CD4-positive, alpha-beta T cell treated with Interleukin-4 for 1 hour (primary cell): ENCODE results near the gene RAD51C.
"Not testable (repeated sequence)": the region's sequence is repeated elsewhere in the genome, so short reads cannot be mapped to it uniquely, and the experiment has no call there.

Source experiments
- DNase-seq, 2 donors: peaks; one replicate each; pipeline ENCODE4 v3.0.0-alpha.2; 2020 to 2022

The RAD51C gene

DNA sequence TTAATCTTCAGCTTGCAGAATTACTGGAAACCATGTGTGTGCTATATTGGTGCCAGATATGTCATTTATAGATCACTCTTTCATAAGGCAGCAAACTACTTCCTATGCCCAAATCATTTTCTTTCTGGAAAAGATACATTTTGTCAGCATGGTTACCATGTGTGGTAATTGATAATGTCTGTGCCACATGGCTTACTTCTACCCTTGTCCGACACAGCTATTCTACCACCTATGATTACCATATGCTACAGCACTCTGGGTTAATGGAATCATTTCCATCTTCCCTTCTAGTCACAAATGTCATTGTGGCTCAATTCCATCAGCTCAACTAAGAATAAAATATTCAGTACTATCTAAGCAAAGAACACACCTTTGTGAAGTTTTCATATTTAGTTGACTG is 55.3 kb downstream of the RAD51C start:
- no peak for DNase-seq

DNA sequence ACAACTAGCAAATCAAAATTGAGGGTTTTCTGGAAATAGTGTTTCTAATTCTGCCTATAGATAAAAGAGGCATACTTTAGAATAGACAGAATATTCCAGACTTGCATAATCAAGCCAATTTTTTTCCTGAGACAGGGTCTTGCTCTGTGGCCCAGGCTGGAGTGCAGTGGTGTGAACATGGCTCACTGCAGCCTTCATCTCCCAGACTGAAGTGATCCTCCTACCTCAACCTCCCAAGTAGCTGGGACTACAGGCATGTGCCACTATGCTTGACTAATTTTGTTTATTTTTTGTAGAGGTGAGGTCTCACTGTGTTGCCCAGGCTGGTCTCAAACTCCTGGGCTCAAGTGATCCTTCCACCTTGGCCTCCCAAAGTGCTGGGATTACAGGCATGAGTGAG is 57.2 kb downstream of the RAD51C start:
- DNase-seq = not testable (repeated sequence)

DNA sequence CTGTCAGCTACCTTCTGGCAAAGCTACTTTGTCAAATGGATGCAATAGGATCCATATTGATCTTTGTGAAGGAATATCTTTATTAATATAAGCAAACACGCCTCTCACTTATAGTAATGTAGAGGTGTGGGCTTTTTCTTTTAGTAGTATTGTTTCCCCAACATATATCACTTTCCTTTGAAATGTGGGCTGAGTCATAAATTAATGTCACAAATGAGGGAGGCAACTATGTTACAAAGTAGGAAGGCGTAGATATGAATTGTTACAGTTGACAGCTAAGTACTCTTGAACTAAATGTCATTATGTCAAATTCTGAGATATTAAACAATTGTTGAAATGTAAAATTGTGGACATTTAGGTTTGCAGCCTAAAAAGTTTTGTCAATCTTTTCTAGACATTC is 60.6 kb downstream of the RAD51C start:
- no peak for DNase-seq

DNA sequence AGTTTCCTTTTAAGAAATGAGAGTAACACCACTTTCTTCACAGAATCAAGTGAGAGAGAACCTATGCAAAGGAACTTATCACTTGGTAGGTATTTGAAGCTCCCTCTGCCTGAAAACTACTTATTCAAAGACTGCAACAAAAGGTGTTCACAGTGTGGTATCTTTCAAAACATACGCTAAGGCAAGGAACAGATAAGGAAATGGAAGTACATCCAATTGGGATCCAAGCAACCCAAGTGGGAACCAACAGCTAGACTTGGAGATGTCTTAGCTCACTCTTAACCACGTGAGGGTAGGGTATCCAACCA is 62.8 kb downstream of the RAD51C start:
- DNase-seq = no peak

DNA sequence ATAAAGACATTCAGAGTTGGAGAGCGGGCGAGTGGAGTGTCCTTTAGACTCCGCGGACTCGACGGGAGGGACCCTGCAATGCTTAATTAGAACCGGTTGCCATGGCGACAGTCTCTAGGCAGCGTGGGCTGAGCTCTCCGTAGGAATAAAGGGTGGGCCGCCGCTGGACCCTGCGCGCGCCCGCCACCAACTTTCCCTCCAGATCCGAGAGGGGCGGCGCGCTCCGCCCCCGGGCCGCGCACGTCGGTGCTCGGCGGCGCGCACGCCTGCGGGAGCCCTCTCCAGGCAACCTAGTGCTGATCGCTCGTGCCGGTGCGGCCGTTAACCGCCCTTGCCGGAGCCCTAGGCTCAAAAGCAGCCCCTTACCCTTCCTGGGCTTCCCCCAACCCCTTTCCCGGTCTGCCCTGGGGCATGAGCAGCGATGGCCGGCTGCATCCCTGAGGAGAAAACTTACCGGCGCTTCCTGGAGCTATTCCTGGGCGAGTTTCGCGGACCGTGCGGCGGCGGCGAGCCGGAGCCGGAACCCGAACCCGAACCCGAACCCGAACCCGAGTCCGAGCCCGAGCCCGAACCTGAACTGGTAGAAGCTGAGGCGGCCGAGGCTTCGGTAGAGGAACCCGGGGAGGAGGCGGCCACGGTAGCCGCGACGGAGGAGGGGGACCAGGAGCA is 63.3 kb downstream of the RAD51C start, which contains the start of gene PPM1E:
Gene PPM1E, plus strand, starts transcription at position 278 of the 669 bp plus-strand sequence.
- DNase-seq = peak; percentile 20 to 22

DNA sequence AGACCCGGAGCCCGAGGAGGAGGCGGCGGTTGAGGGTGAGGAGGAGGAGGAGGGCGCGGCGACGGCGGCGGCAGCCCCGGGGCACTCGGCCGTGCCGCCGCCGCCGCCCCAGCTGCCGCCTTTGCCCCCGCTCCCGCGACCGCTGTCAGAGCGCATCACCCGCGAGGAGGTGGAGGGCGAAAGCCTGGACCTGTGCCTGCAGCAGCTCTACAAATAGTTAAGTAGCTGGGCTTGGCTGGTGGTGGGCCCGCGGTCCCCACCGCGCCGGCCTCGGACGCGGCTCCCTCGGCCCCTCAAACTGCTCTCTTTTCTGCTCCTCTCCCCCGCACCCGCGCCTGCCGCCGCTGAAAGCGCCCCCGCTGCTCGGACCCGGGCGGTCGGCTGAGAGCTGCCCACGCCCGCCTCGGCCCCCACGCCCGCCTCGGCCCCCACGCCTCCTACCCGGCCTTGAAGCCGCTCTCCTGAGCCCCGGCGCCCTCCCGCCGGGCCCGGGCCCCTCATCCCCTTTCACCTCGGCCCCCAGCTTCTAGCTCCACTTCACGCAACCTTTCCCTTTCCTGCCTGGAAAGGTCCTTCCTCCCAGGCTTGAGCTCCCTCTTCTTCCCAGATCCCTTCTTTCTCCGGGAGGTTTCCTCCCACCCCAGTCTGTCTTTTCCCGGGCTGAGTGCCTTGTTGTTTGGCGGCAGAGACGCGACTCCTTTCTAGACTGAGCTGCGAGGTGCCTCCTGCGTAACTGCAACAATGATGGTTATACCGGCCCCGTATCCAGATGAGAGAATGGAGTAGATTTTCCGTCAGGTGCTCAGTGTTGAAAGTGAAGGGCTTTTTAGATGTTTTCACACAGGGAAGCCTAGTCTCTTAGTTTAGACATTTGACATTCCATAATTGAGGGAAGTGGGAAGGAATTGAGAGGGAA is 64.1 kb downstream of the RAD51C start:
- no peak for DNase-seq

DNA sequence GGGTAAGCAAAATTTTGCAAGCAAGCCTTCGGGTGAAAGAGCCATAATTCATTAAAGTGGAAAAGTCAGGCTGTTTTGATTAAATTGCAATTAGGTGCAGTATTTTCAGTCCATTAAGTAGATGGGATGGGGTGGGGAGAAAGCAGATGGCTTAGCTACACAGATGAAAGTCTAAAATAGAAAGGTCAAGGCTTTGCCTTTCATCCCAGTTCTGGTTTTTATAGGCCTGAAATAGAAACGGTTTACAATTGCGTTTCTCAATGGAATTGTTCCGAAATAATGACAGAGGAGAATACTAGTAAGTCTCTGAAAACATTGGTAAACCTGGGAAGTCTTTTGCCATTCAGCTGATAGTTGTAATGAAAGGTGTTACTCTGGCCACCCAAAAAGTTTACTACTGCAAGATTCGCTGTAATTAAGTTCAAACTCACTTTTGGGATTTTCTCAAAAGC is 64.8 kb downstream of the RAD51C start:
- no peak for DNase-seq

DNA sequence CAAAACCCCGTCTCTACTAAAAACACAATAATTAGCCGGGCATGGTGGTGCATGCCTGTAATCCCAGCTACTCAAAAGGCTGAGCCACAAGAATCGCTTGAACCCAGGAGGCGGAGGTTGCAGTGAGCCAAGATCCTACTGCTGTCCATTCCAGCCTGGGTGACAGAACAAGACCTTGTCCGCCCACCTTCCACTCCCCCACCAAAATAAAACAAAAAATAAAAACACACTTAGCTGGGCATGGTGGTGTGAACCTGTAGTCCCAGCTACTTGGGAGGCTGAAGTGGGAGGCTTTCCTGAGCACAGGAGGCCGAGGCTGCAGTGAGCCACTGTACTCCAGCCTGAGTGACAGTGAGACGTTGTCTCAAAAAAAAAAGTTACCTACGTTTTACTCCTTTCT is 66.5 kb downstream of the RAD51C start:
- no peak for DNase-seq

DNA sequence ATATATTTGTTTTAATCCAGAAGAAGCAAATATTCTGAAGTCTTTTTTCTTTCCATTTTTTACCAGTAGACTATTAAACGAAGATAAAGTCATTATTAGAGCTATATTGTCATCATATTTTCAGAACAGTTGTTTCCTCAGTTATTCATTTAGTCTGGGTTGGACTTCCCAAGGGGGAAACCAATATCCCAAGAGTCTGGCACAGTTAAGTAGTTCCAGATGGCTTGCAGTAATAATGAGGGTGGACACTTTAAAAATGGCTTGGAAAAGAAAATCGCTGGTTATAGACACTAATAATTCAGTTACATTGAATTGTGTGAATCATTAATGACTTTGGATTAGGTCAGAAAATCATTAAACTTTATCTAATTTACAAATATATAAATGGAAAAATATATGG is 67.1 kb downstream of the RAD51C start:
- DNase-seq = no peak

DNA sequence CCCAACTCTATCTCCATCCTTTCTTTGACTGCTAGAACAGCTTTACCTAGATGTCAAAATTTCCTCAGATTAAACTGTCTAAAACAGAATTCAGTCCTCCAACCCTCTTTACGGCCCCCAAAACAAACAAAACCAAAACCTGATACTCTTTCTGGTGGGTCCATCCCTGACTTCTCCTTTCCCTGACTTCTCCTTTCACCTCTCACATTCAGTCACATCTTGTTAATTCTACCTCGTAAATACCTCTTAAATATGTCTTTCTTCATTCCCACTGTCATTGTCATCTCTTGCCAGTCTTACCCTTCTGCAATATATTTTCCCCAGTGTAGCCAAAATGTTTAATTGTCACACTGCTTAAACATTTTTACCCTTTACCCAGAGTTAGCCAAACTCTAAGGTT is 67.8 kb downstream of the RAD51C start:
- DNase-seq = no peak

DNA sequence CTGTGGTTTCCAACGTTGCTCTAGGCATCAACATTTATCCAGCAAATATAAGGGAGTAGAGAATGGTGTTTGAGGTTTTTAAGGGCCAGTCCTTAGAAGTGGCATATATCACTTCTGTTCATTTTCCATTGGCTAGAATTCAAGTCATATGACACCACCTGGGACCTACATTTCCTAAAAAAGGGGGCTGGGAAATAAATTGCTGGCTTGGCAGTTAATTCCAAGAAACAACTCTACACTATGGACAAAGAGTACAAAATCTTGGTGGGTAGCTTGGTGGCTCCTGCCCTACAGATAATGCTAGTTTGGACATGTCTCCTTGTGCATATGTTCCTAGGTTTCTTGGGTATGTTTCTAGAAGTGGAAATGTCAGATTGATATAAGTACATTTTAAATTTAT is 70.9 kb downstream of the RAD51C start:
- DNase-seq = no peak

DNA sequence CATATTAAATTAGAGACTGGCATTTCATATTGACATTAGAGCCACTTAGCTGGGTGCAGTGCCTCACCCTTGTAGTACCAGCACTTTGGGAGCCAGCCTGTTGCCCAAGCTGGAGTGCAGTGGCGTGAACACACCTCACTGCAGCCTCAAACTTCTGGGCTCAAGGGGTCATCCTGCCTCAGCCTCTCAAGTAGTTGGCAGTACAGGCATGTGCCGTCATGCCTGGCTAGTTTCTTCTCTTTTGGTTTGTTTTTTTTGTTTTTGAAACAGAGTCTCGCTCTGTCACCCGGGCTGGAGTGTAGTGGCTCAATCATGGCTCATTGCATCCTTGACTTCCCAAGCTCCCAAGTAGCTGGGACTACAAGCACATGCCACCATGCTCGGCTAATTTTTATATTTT is 72.0 kb downstream of the RAD51C start:
- DNase-seq = no peak

DNA sequence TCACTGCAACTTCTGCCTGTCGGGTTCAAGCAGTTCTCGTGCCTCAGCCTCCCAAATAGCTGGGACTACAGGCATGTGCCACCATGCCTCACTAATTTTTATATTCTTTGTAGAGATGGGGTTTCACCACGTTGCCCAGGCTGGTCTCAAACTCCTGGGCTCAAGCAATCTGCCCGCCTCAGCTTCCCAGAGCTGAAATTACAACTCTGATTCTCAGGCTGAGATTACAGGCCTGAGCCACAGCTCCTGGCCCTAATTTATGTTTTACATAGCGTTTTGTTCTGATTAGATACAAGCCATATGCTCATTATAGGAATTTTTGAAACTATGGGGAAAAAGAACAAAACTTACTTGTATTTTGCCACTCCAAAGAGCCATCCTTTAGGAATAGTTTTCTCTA is 86.1 kb downstream of the RAD51C start:
- DNase-seq = not testable (repeated sequence)

DNA sequence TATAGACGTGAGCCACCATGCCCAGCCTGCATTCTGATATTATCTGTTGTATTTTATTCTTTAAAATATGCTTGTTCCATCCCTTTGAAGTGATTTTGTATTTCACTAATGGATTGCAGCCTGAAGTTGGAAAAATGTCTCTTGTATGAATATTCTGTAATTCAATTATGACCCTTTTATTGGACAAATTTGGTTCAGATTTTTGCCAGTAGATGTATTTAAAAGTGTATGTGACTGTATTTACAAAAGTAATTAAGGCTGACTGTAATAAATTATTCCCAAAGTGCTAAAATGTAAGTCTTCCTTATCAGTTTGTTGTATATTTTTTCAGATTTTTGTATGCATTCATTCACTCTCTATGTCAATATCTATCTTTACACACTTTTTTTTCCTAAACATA is 87.0 kb downstream of the RAD51C start:
- DNase-seq = no peak

DNA sequence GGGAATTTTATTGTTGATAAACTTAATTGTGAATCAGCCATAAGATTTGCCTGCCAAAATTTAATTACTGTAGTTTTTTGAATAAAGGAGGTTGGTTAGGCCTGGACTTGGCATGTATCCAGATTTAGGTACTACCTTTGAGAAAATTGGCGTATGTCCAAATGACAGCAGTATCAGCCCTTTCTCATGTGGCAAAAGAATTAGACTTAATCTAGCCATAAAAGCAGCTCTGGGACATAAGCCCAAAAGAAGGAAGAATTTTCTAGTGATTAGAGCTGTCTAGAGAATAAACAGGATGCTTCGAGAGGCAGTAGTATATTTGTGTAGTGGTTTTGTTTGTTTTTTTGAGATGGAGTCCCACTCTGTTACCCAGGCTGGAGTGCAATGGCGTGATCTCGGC is 91.0 kb downstream of the RAD51C start:
- DNase-seq = no peak

DNA sequence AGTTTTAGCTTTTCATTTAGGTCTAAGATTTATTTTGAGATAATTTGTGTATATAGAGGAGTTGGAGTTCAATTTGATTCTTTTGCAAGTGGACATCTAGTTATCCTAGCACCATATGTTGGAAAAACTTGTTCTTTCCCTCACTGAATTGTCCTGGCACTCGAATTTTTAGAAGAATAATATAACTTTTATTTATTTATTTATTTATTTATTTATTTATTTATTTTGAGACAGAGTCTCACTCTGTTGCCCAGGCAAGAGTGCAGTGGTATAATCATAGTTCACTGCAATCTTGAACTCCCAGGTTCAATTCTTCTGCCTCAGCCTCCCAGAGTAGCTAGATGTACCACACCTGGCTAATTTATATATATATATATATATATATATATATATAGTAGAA is 92.7 kb downstream of the RAD51C start:
- DNase-seq = no peak
